GM18508 (cell line): ENCODE measurements around the gene CHST12.

Source experiments
- ATAC-seq: cut with Tn5 transposase; IDR thresholded peaks from one replicate; pipeline ENCODE4 v1.9.1; 2021; ENCODE audit warnings: moderate number of reproducible peaks; ENCODE audit not compliant: insufficient read depth, unreplicated experiment

Gene CHST12

GRCh38 chr7:2494191-2495130 is 91.0 kb downstream of the CHST12 start:
- ATAC-seq, result no peak

GRCh38 chr7:2495418-2496299 is 92.2 kb downstream of the CHST12 start:
- no peak for ATAC-seq

GRCh38 chr7:2496375-2496774 is 93.0 kb downstream of the CHST12 start:
- no peak for ATAC-seq

- ATAC-seq, result no peak
Observed at GRCh38 chr7:2497065-2497464, 93.7 kb downstream of the CHST12 start.

GRCh38 chr7:2497500-2498336 is 94.3 kb downstream of the CHST12 start:
- no peak for ATAC-seq
